GM18867 (cell line): ENCODE data around the gene WIPF1.
A peak's percentile ranks its signal among the peaks of the same experiment; 100 is the strongest.
"Not testable (repeated sequence)": the region's sequence is repeated elsewhere in the genome, so short reads cannot be mapped to it uniquely, and the experiment has no call there.

Experiments
- ATAC-seq: cut with Tn5 transposase; IDR thresholded peaks from one replicate; pipeline ENCODE4 v1.9.1; 2021; ENCODE audit warnings: mild to moderate bottlenecking, moderate library complexity; ENCODE audit not compliant: unreplicated experiment

WIPF1 gene

GRCh38 chr2:174575124-174575776 lies 22.4 kb downstream of the WIPF1 start:
- ATAC-seq, result no peak

- no peak for ATAC-seq
Measured at GRCh38 chr2:174574657-174575056, 22.9 kb downstream of the WIPF1 start.

DNA sequence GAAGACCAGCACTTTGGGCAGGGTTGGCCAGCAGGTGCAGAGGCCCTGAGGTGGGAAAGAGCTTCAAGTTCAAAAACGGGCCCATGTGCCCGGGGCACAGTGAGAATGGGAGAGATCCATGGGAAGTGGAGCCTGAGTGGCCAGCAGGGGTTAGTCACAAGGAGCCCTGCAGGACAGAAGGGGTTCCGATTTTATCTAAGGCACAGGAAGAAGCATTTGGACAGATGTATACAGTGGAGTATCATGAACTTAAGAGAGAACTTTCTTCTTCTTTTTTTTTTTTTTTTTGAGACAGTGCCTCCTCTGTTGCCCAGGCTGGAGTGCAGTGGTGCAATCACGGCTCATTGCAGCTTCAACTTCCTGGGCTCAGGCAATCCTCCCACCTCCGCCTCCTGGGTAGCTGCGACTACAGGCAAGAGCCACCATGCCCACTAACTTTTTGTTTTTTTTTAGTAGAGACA lies 24.0 kb downstream of the WIPF1 start:
- ATAC-seq, result no peak

GRCh38 chr2:174572556-174572955 lies 25.0 kb downstream of the WIPF1 start:
- no peak for ATAC-seq

DNA sequence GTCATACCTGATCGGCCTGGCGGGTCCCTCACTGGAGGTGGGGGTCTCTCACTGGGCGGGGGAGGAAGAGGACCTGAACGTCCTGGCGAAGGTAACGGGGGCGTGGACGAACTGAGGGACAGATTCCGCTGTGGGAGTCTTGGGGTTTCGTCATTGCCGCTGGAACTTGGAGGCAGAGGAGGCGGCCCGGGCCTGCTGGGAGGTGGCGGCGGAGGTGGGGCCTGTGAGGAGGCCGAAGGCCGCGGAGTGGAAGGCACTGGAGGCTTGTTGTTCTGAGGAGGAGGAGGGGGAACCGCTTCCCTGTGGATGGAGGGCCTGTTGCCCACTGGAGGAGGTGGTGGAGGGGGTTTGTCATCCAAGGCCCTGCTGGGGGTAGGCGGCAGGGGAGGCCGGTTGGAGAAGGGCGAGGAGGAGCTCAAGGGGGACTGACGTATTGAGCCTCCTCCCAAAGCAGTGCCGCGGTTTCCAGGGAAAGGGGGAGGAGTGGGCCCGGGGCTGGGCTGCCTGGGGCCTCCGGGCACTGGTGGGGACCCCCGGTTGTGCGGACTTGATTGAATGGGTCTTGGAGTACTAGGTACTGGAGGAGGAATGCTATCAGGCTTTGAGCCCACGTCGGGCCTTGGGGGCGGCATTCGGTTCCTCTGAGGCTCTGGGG lies 25.8 kb downstream of the WIPF1 start:
- no peak for ATAC-seq

DNA sequence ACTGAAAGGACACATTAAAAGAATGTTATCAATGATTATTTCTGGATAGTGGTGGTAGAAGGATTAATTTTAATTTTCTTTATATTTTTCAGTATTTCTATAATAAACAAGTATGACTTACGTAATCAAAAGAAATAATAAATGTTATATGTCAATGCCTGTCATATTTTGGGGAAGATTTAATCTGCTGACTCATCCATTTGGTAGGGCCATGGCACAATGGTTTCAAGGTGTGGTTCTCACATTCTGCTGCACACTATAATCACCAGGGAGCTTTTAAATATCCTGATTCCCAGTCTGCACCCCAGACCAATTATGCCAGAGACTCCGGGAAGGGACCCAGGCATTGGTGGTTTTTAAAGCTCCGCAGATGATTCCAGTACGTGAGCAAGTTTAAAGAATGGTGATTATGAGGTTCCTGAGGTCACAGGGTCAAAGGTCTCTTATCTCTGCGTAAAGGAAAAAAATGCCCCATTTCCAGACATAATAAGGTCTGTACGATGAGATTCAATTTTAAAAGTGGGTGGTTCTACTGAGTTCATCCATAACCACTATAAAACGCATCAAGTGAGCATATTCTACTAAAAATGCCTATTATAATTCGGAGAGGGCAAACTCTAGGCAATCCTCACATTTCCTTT lies 27.2 kb downstream of the WIPF1 start:
- ATAC-seq, result no peak

DNA sequence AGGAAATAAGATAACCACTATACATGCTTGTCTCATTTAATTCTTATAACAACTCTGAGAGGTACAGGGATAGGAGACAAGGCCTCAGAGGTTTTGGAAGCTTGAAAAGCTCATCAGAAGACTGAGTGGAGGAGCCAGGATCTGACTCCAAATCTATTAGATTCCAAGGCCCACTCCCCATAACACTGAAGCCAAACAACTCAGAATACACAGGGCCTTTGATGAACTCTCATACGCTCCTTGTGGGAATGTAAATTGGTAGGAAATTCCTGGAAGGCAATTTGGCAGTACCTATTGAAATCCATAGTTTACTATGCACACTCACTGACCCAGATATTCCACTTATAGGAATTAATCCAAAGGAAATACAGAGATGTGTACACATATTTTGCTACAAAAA lies 27.9 kb downstream of the WIPF1 start:
- ATAC-seq, result no peak

DNA sequence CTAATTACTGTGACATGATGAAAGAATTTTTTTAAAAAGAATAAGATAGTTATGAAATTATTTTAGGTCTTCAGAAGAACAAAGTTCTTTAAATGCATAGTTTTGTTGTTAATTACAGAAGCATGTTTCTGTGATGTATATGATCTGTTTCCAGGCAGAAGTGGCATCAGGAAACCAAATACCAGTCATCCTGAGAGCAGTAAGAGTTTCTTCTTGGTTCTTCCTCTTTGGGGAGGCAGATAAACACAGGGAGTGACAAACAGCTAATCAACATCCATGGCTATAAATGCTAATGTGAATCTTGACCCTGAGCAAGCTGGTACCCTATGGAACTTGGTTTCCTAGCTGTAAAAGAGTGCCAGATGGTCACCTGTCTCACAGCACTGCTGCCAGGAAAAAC lies 29.2 kb downstream of the WIPF1 start:
- no peak for ATAC-seq

GRCh38 chr2:174566871-174567270 lies 30.7 kb downstream of the WIPF1 start:
- ATAC-seq, result no peak

- no peak for ATAC-seq
Measured at GRCh38 chr2:174563530-174564282, 33.9 kb downstream of the WIPF1 start.

DNA sequence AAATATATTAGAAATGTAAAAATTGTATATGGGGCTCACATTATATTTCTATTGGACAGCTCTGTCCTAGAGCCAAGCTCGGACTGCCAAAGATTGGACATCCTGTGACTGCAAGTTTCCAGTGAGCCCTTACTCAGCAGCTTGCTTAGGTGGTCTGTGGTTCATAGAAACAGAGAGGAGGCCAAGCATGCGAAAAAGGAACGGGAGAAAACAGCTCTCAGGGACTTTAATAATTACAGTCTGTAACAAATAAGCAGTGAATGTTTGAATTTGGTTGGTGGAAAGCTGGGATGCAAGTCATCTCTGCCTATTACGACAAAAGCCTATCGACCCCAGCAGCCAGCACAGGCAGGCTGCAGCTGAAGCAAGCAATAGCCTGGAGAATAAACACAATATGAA lies 35.6 kb downstream of the WIPF1 start:
- no peak for ATAC-seq

DNA sequence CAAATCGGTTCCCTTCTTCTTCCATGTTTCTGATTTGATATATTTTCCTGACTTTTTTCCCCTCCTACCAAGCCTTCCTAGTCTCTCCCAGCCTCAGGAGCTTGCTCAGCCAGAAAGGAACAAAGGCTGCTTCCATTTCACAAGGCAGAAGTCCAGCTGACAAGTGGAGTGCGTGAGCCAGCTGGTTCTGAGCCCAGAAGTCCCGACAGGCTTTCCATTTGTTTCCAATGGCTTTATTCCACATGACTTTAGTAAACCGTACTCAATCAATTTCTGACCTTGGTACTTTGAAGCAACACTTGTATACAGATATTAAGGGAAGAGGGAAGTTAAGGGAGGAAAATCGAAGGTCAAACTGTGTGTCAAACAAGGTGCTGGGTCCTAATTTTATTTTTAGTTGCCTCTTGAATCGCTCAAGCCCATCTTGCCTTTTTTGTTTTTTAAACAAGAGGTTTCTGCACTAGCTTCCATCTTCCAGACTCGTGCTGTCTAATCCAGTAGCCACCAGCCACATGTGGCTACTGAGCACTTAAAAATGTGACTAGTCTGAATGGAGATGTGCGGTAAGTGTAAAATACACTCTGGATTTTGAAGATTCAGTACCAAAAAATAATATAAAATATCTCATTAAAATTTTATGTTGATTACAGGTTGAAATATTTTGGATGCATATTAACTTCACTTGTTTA lies 36.2 kb downstream of the WIPF1 start:
- ATAC-seq, result no peak

- no peak for ATAC-seq
Measured at GRCh38 chr2:174560737-174561136, 36.9 kb downstream of the WIPF1 start.

- no peak for ATAC-seq
Measured at GRCh38 chr2:174555998-174556397, 41.6 kb downstream of the WIPF1 start.

- no peak for ATAC-seq
Measured at GRCh38 chr2:174554529-174555150, 43.0 kb downstream of the WIPF1 start.

- peak; percentile 60 for ATAC-seq
Measured at GRCh38 chr2:174553811-174554493, 43.7 kb downstream of the WIPF1 start.

- no peak for ATAC-seq
Measured at GRCh38 chr2:174552880-174553279, 44.7 kb downstream of the WIPF1 start.

- no peak for ATAC-seq
Measured at GRCh38 chr2:174551697-174552096, 45.9 kb downstream of the WIPF1 start.

DNA sequence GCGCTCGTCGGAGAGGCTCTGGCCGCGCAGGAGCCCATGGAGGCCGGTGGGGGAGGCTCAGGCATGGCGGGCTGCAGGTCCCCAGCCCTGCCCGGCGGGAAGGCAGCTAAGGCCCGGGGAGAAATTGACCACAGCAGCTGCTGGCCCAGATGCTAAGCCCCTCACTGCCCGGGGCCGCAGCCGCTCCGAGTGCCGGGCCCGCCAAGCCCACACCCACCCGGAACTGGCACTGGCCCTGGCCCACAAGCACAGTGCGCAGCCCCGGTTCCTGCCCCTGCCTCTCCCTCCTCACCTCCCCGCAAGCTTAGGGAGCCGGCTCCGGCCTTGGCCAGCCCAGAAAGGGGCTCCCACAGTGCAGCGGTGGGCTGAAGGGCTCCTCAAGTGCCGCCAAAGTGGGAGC lies 49.0 kb downstream of the WIPF1 start:
- not testable (repeated sequence) for ATAC-seq

- ATAC-seq, result not testable (repeated sequence)
Measured at GRCh38 chr2:174548021-174548420, 49.6 kb downstream of the WIPF1 start.
